H1 (cell line): ENCODE data around the gene MAP4K4. TPM values are rescaled to one million over a fixed set of nuclear protein-coding genes. Genes with fewer than 3 reads are reported as not detected.

Experiments
- CTCF ChIA-PET: fragments of 300-600 bp; sonication (Branson Sonifier 250); formaldehyde crosslinking; loops from one replicate; lab custom pipeline; 2021; ENCODE audit not compliant: partially characterized antibody; lab: Charles Lee
- POLR2A ChIA-PET: fragments of 300-600 bp; sonication (Branson Sonifier 250); formaldehyde crosslinking; loops from one replicate; lab custom pipeline; 2021; ENCODE audit warnings: inconsistent platforms; ENCODE audit not compliant: partially characterized antibody; lab: Charles Lee
- DNase-seq, 2 experiments: peaks; one replicate each; pipeline versions ENCODE4 v3.0.0 to v3.0.0-alpha.2; 2010 to 2022; ENCODE audit warnings: low spot score in 2 of 2, low read depth in 1 of 2, mixed read lengths in 1 of 2
- FAIRE-seq: peaks from 2 replicates; lab custom pipeline; 2011; peaks lifted over from hg19 to GRCh38; lab: Jason Lieb, UNC
- H2AFZ ChIP-seq: 2 replicates; pipeline ENCODE4 v1.8.1; 2012; ENCODE audit warnings: low read length, inconsistent platforms
- H2AK5ac ChIP-seq: 2 replicates; pipeline ENCODE4 v1.6.1; 2013; ENCODE audit warnings: low read depth, low read length
- H2BK120ac ChIP-seq: replicated peaks from 2 replicates; pipeline ENCODE3; 2013; ENCODE audit warnings: low read depth, low read length, inconsistent platforms
- H2BK12ac ChIP-seq: 2 replicates; pipeline ENCODE4 v1.6.1; 2013; ENCODE audit warnings: low read depth, low read length
- H2BK15ac ChIP-seq: 2 replicates; pipeline ENCODE4 v1.6.1; 2013; ENCODE audit warnings: low read length
- H2BK20ac ChIP-seq: 2 replicates; pipeline ENCODE4 v1.6.1; 2013; ENCODE audit warnings: low read length
- H2BK5ac ChIP-seq: 2 replicates; pipeline ENCODE4 v1.6.1; 2013; ENCODE audit warnings: low read depth, low read length
- H3K14ac ChIP-seq: 2 replicates; pipeline ENCODE4 v1.6.1; 2013; ENCODE audit warnings: inconsistent platforms; ENCODE audit not compliant: insufficient read length
- H3K18ac ChIP-seq: 2 replicates; pipeline ENCODE4 v1.6.1; 2013; ENCODE audit warnings: low read length; ENCODE audit errors: extremely low read depth
- H3K23ac ChIP-seq: 2 replicates; pipeline ENCODE4 v1.6.1; 2013; ENCODE audit warnings: inconsistent platforms; ENCODE audit not compliant: insufficient read length
- H3K23me2 ChIP-seq: 2 replicates; pipeline ENCODE4 v1.6.1; 2013; ENCODE audit warnings: low read depth, low read length
- H3K27ac ChIP-seq: 2 replicates; pipeline ENCODE4 v1.6.1; 2011; ENCODE audit warnings: low read depth, low read length, inconsistent platforms
- H3K27me3 ChIP-seq, 4 experiments: replicated peaks in 1 of 4; 1 replicate in 1 of 4; 2 replicates in 3 of 4; pipeline versions ENCODE4 v1.6.1 to v1.8.1; 2011 to 2013; ENCODE audit warnings: low read length in 3 of 4, mild to moderate bottlenecking in 3 of 4, inconsistent platforms in 2 of 4, mixed read lengths in 2 of 4, moderate library complexity in 1 of 4; ENCODE audit not compliant: control insufficient read depth in 3 of 4, insufficient read depth in 3 of 4; ENCODE audit errors: extremely low read depth in 1 of 4
- H3K36me3 ChIP-seq, 4 experiments: 2 replicates each; pipeline versions ENCODE4 v1.6.1 to v1.8.1; 2011 to 2013; ENCODE audit warnings: mild to moderate bottlenecking in 4 of 4, low read length in 3 of 4, moderate library complexity in 2 of 4, control low read depth in 1 of 4, inconsistent platforms in 1 of 4; ENCODE audit not compliant: insufficient read depth in 4 of 4, control insufficient read depth in 2 of 4
- H3K4ac ChIP-seq: replicated peaks from 2 replicates; pipeline ENCODE3; 2013; ENCODE audit warnings: low read length, low read depth, mixed read lengths, inconsistent platforms; ENCODE audit not compliant: insufficient read length
- H3K4me1 ChIP-seq, 4 experiments: replicated peaks in 1 of 4; 1 replicate in 1 of 4; 2 replicates in 3 of 4; pipeline versions ENCODE4 v1.6.1 to v1.8.1; 2011 to 2013; ENCODE audit warnings: low read length in 3 of 4, inconsistent platforms in 2 of 4, mixed read lengths in 1 of 4; ENCODE audit not compliant: insufficient read depth in 4 of 4, control insufficient read depth in 3 of 4
- H3K4me2 ChIP-seq, 2 experiments: 2 replicates each; pipeline versions ENCODE4 v1.6.1 to v1.8.1; 2011 to 2013; ENCODE audit warnings: low read depth in 2 of 2, low read length in 2 of 2, control low read depth in 1 of 2, inconsistent platforms in 1 of 2, mild to moderate bottlenecking in 1 of 2; ENCODE audit not compliant: insufficient read depth in 1 of 2
- H3K4me3 ChIP-seq, 4 experiments: fragments of 200-600, 300-600 bp in 1 of 4; sonication (generic), shearing (Covaris generic), sonication (Bioruptor Twin) in 1 of 4; 2 replicates each; pipeline versions ENCODE4 v1.5.1 to v1.8.1; 2011 to 2016; ENCODE audit warnings: low read length in 4 of 4, low read depth in 3 of 4, control low read depth in 2 of 4, inconsistent platforms in 2 of 4, mild to moderate bottlenecking in 2 of 4, mixed read lengths in 1 of 4, moderate library complexity in 1 of 4; ENCODE audit not compliant: insufficient read depth in 2 of 4; ENCODE audit errors: extremely low read depth in 1 of 4
- H3K56ac ChIP-seq: replicated peaks from 2 replicates; pipeline ENCODE3; 2013; ENCODE audit warnings: low read depth, mild to moderate bottlenecking, mixed read lengths, low read length, inconsistent platforms; ENCODE audit not compliant: insufficient read length
- H3K79me1 ChIP-seq: 2 replicates; pipeline ENCODE4 v1.6.1; 2013; ENCODE audit warnings: low read depth, low read length, control low read depth
- H3K79me2 ChIP-seq, 2 experiments: 2 replicates each; pipeline versions ENCODE4 v1.6.1 to v1.8.1; 2012 to 2013; ENCODE audit warnings: low read length in 2 of 2, mild to moderate bottlenecking in 2 of 2, inconsistent platforms in 1 of 2; ENCODE audit not compliant: insufficient read depth in 2 of 2, control insufficient read depth in 1 of 2
- H3K9ac ChIP-seq, 4 experiments: replicated peaks in 1 of 4; 1 replicate in 1 of 4; 2 replicates in 3 of 4; pipeline versions ENCODE4 v1.6.1 to v1.8.1; 2011 to 2013; ENCODE audit warnings: low read depth in 3 of 4, low read length in 3 of 4, control low read depth in 2 of 4, mild to moderate bottlenecking in 2 of 4, moderate library complexity in 2 of 4, inconsistent platforms in 1 of 4; ENCODE audit errors: extremely low read depth in 1 of 4
- H3K9me3 ChIP-seq, 2 experiments: 2 replicates each; pipeline versions ENCODE4 v1.6.1 to v1.8.1; 2012 to 2013; ENCODE audit warnings: mild to moderate bottlenecking in 2 of 2, moderate library complexity in 2 of 2, control low read depth in 1 of 2, inconsistent platforms in 1 of 2, low read depth in 1 of 2, low read length in 1 of 2, mixed read lengths in 1 of 2; ENCODE audit not compliant: insufficient read depth in 2 of 2
- H4K20me1 ChIP-seq, 2 experiments: replicated peaks in 1 of 2; 2 replicates each; pipeline versions ENCODE3 to v1.8.1; 2011 to 2013; ENCODE audit warnings: inconsistent platforms in 2 of 2, low read length in 2 of 2, mild to moderate bottlenecking in 1 of 2; ENCODE audit not compliant: insufficient read depth in 2 of 2, control insufficient read depth in 1 of 2
- H4K5ac ChIP-seq: 2 replicates; pipeline ENCODE4 v1.6.1; 2013; ENCODE audit warnings: low read length, low read depth, mixed read lengths, inconsistent platforms; ENCODE audit not compliant: insufficient read length
- H4K8ac ChIP-seq: 2 replicates; pipeline ENCODE4 v1.8.0; 2013; ENCODE audit warnings: mild to moderate bottlenecking, moderate library complexity, low read length, inconsistent platforms; ENCODE audit not compliant: insufficient read depth; ENCODE audit errors: extremely low read depth
- H4K91ac ChIP-seq: replicated peaks from 2 replicates; pipeline ENCODE3; 2013; ENCODE audit warnings: low read length, mixed read lengths, inconsistent platforms; ENCODE audit not compliant: insufficient read length
- CEBPB ChIP-seq: IDR thresholded peaks from 2 replicates; pipeline ENCODE4 v1.6.1; 2012; ENCODE audit warnings: low read depth, low read length
- CREB1 ChIP-seq: IDR thresholded peaks from 2 replicates; pipeline ENCODE4 v1.6.1; 2012; ENCODE audit warnings: inconsistent platforms
- FOSL1 ChIP-seq: IDR thresholded peaks from 2 replicates; pipeline ENCODE4 v1.6.1; 2011; ENCODE audit warnings: mild to moderate bottlenecking, low read depth, low read length, moderate library complexity; ENCODE audit not compliant: insufficient read depth
- GABPA ChIP-seq: IDR thresholded peaks from 2 replicates; pipeline ENCODE4 v1.6.1; 2011; ENCODE audit warnings: mild to moderate bottlenecking, low read length, moderate library complexity, borderline replicate concordance; ENCODE audit not compliant: insufficient read depth
- JUND ChIP-seq: IDR thresholded peaks from 2 replicates; pipeline ENCODE4 v1.6.1; 2011; ENCODE audit warnings: mild to moderate bottlenecking, improper control_type of control experiment, low read length
- KDM5A ChIP-seq: fragments of 200-600 bp; IDR thresholded peaks from 2 replicates; pipeline ENCODE4 v1.7.1; 2012; ENCODE audit warnings: mild to moderate bottlenecking, low read length, inconsistent platforms, mixed read lengths
- WGBS, 2 experiments: shearing (Covaris generic) in 1 of 2; methylation state at CpG; one replicate each; pipeline versions ENCODE4 v1.1.6 to v1.1.7; 2013 to 2015; ENCODE audit warnings: low lambda C conversion rate in 2 of 2, mixed read lengths in 2 of 2, inconsistent platforms in 1 of 2, low coverage in 1 of 2, missing lambda C conversion rate in 1 of 2; ENCODE audit not compliant: insufficient replicate concordance in 2 of 2, insufficient coverage in 1 of 2, insufficient read length in 1 of 2; ENCODE audit errors: extremely low coverage in 1 of 2, missing lambda C conversion rate in 1 of 2; 5-methylcytosine and 5-hydroxymethylcytosine counted together
- polyA plus RNA-seq, 7 experiments: library from polyadenylated mRNA; depleted of rRNA in 3 of 7; stranded (reverse) in 5 of 7; unstranded in 2 of 7; fragments of >200 nt in 5 of 7; fragments of 200-250 nt in 2 of 7; gene quantifications; 1 replicate in 5 of 7; 2 replicates in 1 of 7; 4 replicates in 1 of 7; pipeline versions ENCODE4 v1.2.1 to v1.2.3, GENCODE V29; 2011 to 2013; ENCODE audit warnings: missing spikeins in 2 of 7, mixed read lengths in 2 of 7
- total RNA-seq: library from RNA; stranded (reverse); fragmentation: NEBNext Ultra II Directional; extraction: Animal tissue kit (Norgen Biotek cat#: 25700); gene quantifications from 2 replicates; pipeline ENCODE4 v1.2.1, GENCODE V29; 2021
- TF ChIP-seq, protein P1 (sequence below): IDR thresholded peaks from 2 replicates; pipeline ENCODE4 v1.6.1; 2011; ENCODE audit warnings: low read depth, mild to moderate bottlenecking, low read length; ENCODE audit not compliant: insufficient read depth

Gene MAP4K4
- total and polyA plus RNA-seq, 2 of the 8 experiments (the other 6 are each of a cell fraction or from before 2014, with no cell fraction given): 53.2 to 138 TPM

DNA sequence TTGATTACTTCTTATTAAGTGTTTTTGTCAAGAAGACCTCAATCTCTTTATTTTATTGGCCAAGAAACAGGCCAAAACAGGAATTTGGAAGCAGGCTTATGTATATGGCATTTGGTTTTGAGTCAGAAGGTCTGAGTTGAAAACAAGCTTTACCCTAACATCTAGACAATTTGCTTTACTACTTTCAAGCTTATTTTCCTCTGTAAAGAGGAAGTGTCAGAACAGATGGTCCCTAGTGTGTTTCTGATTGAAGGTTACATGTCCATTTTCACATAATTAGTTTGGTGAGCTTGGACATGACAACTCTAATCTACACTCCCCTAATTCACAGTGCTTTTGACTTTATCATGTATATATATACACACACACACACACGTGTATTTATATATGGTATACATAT lies 19.8 kb upstream of the MAP4K4 start:
- Histone ChIP-seq H3K4me3 (no peak overlapping the region), H4K20me1 (no peaks in the 10 kb centered on the region), H2BK5ac (no peak overlapping the region), H2BK15ac (no peak overlapping the region), H3K79me1 (no peaks in the 10 kb centered on the region), H3K18ac (no peak overlapping the region), H3K9me3 (no peaks in the 10 kb centered on the region), H3K56ac (no peak overlapping the region), H3K79me2 (no peaks in the 10 kb centered on the region), H3K27me3 (no peaks in the 10 kb centered on the region), H3K4ac (no peak overlapping the region), H3K4me1 (no peaks in the 10 kb centered on the region), H2AFZ (no peak overlapping the region), H2BK120ac (no peak overlapping the region), H3K4me2 (no peak overlapping the region), H3K23ac (no peak overlapping the region), H2BK20ac (no peak overlapping the region), H4K8ac (no peak overlapping the region), H3K23me2 (no peaks in the 10 kb centered on the region), H4K5ac (no peak overlapping the region), H3K9ac (no peak overlapping the region), H4K91ac (no peak overlapping the region), H3K36me3 (no peaks in the 10 kb centered on the region), H3K14ac (no peak overlapping the region), H2AK5ac (no peak overlapping the region), H2BK12ac (no peak overlapping the region), H3K27ac (no peak overlapping the region)
- no peak for FAIRE-seq
- POLR2A ChIA-PET: no interaction called here
- CTCF ChIA-PET: interaction anchor here (0.6 kb wide), 1 partner anchor 22 kb away, joined by 3 read pairs; no protein-coding TSS in a partner anchor
- TF ChIP-seq GABPA (no peak), CEBPB (no peak), FOSL1 (no peak), CREB1 (no peak), KDM5A (no peak), JUND (no peak)
- TF ChIP-seq, protein P1, sequence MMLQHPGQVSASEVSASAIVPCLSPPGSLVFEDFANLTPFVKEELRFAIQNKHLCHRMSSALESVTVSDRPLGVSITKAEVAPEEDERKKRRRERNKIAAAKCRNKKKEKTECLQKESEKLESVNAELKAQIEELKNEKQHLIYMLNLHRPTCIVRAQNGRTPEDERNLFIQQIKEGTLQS: no peak
- no peak for DNase-seq
- 45% methylated on average over 1 of the region's 1 CpG; no CpG with 5 or more reads in 1 of the 2 experiments for WGBS, 2 experiments
